Endothelial cell of umbilical vein (primary cell): ENCODE results near the gene KRT10.

Experiments used
- CTCF ChIP-seq, 2 donors: IDR thresholded peaks; 1 replicate in 1 of 2; 2 replicates in 1 of 2; pipeline ENCODE4 v1.5.1; 2011; ENCODE audit warnings: low read length in 2 of 2, mild to moderate bottlenecking in 2 of 2, moderate library complexity in 2 of 2, control low read depth in 1 of 2, inconsistent platforms in 1 of 2, low read depth in 1 of 2; ENCODE audit not compliant: insufficient read depth in 1 of 2; ENCODE audit errors: extremely low read depth in 1 of 2
- EZH2 ChIP-seq: IDR thresholded peaks from 2 replicates; pipeline ENCODE4 v1.6.1; 2012; ENCODE audit warnings: borderline replicate concordance, low read depth, mild to moderate bottlenecking, moderate library complexity, low read length, inconsistent platforms; ENCODE audit not compliant: severe bottlenecking
- POLR2A ChIP-seq: IDR thresholded peaks from 2 replicates; pipeline ENCODE4 v1.6.1; 2012; ENCODE audit warnings: low read depth, mild to moderate bottlenecking, control low read depth, low read length
- POLR2AphosphoS5 ChIP-seq: IDR thresholded peaks from 2 replicates; pipeline ENCODE4 v1.6.1; 2012; ENCODE audit warnings: low read depth, mild to moderate bottlenecking, control low read depth, low read length, moderate library complexity; ENCODE audit not compliant: insufficient read depth

- TF ChIP-seq CTCF (IDR thresholded peaks at IDR 0.05; ENCODE audit: extremely low read depth in 1 of 2, insufficient read depth in 1 of 2, low read depth in 1 of 2, low read length in 2 of 2) (no peak), POLR2A (no peak), EZH2 (no peak), POLR2AphosphoS5 (no peak)
Measured at GRCh38 chr17:40839194-40839593, 16.8 kb upstream of the KRT10 start.
